GM10266 (cell line): Measurements from ENCODE around the gene RPS6KB1.
A peak's percentile ranks its signal among the peaks of the same experiment; 100 is the strongest.
"Not testable (repeated sequence)": the region's sequence is repeated elsewhere in the genome, so short reads cannot be mapped to it uniquely, and the experiment has no call there.

Experiments
- DNase-seq: peaks from one replicate; pipeline ENCODE4 v3.0.0; 2012; ENCODE audit errors: extremely low spot score
- TF ChIP-seq, protein P1 (sequence below): IDR thresholded peaks from 2 replicates; pipeline ENCODE4 v1.5.1; 2012; ENCODE audit warnings: mild to moderate bottlenecking, low read depth; ENCODE audit not compliant: control insufficient read depth, insufficient read depth; ENCODE audit errors: missing control alignments

RPS6KB1 gene

DNA sequence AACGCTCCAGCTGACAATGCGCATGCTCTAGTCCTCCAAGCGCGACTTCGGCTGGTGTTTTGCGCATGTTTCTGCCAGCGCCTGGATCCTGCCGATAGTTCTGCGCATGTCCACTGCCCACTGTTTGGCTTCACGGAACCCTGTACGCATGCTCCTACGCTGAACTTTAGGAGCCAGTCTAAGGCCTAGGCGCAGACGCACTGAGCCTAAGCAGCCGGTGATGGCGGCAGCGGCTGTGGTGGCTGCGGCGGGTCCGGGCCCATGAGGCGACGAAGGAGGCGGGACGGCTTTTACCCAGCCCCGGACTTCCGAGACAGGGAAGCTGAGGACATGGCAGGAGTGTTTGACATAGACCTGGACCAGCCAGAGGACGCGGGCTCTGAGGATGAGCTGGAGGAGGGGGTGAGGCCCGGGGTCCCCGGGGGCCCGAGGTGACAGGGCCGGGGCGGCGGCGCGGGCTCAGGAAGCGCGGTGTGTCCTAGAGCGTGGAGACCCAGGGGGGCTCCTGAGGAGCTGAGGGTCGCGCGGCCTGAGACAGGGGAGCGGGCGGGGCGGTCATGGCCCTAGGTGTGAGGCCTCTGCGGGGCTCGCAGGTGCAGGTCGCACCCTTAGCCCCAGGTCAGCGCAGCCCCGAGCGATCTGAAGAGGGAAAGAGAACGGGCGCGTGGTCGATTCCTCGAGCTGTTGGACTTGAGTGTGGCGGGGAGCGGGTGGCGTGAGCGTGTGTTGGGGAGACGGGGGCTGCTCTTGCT lies at the start of gene RPS6KB1, which contains the start of gene TUBD1:
TSS of gene RPS6KB1 (plus strand) at position 198 of the 752 bp plus-strand sequence. CDS start at position 262, 64 bp downstream.
TSS of gene TUBD1 (minus strand) at position 20 of the 752 bp plus-strand sequence. CDS start 1,941 bp downstream, outside the sequence.
- DNase-seq = peak; percentile 95
- TF ChIP-seq, protein P1, sequence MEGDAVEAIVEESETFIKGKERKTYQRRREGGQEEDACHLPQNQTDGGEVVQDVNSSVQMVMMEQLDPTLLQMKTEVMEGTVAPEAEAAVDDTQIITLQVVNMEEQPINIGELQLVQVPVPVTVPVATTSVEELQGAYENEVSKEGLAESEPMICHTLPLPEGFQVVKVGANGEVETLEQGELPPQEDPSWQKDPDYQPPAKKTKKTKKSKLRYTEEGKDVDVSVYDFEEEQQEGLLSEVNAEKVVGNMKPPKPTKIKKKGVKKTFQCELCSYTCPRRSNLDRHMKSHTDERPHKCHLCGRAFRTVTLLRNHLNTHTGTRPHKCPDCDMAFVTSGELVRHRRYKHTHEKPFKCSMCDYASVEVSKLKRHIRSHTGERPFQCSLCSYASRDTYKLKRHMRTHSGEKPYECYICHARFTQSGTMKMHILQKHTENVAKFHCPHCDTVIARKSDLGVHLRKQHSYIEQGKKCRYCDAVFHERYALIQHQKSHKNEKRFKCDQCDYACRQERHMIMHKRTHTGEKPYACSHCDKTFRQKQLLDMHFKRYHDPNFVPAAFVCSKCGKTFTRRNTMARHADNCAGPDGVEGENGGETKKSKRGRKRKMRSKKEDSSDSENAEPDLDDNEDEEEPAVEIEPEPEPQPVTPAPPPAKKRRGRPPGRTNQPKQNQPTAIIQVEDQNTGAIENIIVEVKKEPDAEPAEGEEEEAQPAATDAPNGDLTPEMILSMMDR = peak; percentile 0

DNA sequence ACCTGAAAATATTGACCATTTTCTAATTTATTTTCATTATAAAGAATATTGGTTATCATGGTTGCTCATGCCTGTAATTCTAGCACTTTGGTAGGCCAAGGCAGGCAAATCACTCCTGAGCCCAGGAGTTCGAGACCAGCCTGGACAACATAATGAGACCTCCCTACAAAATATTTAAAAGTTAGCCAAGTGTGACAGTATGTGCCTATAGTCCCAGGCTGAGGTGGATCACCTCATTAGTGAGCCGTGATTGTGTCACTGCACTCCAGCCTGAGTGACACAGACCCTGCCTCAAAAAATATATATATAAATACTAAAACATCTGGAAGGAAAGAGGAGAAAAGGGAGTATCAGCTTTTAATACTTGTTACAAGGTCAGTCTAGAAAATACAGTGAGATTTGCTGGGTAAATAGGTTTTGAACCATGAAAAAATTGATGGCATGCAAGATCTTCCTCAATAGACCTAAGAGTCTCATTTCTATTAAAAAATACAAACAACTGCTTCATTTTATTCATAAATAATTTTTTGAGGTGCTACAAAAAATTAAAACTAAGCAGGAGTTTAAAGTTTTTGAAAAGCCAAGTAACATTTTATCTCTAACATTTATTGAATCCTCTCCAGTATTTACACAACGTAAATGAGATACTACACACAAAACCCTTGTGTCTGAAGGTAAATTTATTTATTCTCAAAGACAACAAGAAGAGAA lies 47.9 kb upstream of the RPS6KB1 start:
- TF ChIP-seq, protein P1 = no peak
- DNase-seq = no peak

DNA sequence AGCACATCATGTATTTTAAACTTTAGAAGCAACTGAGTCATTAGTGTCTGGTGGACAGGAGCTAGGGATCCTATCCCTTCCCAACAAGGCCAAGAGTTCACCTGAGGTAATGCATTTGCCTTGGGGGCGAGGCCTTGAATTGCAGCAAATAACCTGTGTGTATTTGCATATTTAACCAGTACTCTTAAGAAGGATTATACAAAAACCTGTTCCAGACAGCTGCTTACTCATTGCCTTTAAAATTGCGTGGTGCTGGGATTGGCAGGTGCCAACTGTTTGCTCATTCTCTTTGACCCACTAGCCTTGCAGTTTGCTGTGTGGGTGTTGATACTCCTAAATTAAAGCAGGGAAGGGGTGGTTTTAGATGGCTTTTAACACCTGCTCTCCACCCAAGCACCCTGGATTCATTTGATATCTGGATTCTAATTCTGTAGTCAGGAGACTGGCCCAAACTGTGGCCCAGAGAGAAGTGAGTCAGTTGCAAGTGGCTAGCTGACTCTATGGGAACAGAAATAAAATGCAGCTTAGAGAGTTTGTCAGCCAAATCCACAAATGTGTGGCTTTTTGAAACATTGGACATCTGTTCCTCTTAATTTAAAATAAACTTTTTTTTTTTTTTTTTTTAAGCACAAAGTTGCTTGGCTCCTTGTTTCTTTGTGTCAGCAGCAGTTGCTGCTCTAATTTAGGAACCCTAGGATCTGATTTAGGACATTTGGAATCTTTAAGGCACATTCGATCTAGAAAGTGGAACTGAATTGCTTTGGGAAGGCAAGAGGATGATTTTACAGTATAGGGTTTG lies 47.1 kb upstream of the RPS6KB1 start:
- DNase-seq = no peak
- TF ChIP-seq, protein P1 = no peak

DNA sequence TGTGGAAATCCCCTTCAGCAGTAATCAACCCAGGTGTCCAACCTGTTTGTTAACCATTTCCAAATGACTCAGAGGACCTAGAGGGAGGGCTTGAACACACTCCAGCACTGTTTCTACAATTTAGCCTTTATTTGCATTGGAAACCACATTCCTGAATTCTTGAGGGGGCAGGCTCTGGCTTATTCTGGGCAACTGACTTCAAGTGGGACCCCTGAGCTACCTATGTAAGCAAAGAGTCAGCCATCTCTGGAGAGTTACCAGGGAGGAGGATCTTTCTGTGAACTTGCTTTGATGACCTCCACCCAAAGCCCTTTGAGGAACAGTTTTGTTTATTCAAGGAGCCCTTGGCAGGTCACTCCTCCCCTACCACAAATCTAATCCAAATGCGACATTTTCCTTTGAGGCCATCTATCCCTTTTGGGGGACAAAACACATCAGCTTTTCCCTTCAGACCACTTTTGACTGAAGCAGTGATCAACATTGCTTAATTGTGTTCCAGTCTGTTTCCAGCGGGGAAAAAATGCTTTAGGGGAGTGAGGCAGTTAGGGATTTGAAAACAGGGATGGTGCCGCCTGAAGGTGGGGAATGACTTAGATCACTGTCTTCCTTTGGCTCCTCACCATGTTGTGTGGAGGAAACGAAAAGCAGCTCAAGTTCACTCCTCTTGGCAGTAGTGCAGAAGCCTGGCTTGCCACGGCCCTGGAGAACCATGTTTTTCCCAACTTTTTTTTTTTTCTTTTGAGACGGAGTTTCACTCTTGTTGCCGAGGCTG lies 46.3 kb upstream of the RPS6KB1 start:
- DNase-seq = no peak
- TF ChIP-seq, protein P1 = no peak

DNA sequence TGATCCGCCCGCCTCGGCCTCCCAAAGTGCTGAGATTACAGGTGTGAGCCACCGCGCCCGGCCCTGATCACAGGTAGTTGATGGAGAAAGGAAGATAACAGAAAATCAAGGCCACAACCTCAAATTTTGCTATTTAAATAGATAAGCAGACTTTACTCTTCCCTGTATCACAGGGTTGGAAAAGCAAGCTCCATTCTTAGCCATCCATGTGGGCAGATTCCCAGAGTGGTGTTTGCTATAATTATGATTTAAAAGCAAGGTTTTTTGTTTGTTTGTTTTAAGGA lies 44.6 kb upstream of the RPS6KB1 start:
- DNase-seq = no peak
- TF ChIP-seq, protein P1 = no peak

DNA sequence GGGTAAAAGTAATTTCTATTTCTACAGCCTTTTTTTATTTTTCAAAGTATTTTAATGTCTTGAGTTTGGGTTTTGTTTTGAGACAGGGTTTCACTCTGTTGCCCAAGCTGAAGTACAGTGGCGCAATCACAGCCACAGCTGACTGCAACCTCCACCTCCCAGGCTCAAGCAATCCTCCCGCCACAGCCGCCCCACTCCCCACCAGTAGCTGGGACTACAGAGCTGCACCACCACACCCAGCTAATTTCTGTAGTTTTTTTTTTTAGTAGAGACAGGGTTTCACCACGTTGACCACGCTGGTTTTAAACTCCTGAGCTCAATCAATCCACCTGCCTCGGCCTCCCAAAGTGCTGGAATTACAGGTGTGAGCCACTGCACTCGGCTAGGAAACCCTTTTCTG lies 44.1 kb upstream of the RPS6KB1 start:
- no peak for DNase-seq
- TF ChIP-seq, protein P1 = no peak

DNA sequence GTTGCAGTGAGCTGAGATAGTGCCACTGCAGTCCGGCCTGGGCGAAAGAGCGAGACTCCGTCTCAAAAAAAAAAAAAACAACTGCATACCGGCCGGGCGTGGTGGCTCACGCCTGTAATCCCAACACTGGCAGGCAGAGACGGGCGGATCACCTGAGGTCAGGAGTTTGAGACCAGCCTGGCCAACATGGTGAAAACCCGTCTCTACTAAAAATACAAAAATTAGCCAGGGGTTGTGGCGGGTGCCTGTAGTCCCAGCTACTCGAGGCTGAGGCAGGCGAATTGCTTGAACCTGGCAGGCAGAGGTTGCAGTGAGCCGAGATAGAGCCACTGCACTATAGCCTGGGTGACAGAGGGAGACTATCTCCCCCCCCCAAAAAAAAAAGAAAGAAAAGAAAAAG lies 42.6 kb upstream of the RPS6KB1 start:
- not testable (repeated sequence) for DNase-seq
